Lung (tissue), 12 donors: Measurements from ENCODE around the gene TOB2. TPM values are rescaled to one million over a fixed set of nuclear protein-coding genes. Genes with fewer than 3 reads are reported as not detected.
"Not testable (repeated sequence)": the region's sequence is repeated elsewhere in the genome, so short reads cannot be mapped to it uniquely, and the experiment has no call there.

ENCODE experiments used
- ATAC-seq: fragments of 200-7000 bp; cut with Tn5 transposase; one replicate; pipeline ENCODE4 v1.9.1; 2020; ENCODE audit warnings: moderate number of reproducible peaks; ENCODE audit not compliant: insufficient read depth, low FRiP score
- DNase-seq, 3 donors: peaks; one replicate each; pipeline ENCODE4 v3.0.0-alpha.2; 2013 to 2017
- H3K27ac ChIP-seq, 2 donors: one replicate each; pipeline ENCODE4 v1.5.1; 2013; ENCODE audit warnings: mild to moderate bottlenecking in 2 of 2, moderate library complexity in 2 of 2, control low read depth in 1 of 2, inconsistent platforms in 1 of 2, low read depth in 1 of 2, low read length in 1 of 2
- H3K27me3 ChIP-seq, 3 donors: one replicate each; pipeline ENCODE4 v1.5.1; 2013; ENCODE audit warnings: low read length in 2 of 3; ENCODE audit not compliant: control insufficient read depth in 3 of 3, insufficient read depth in 3 of 3
- H3K36me3 ChIP-seq, 4 donors: one replicate each; pipeline ENCODE4 v1.5.1; 2013; ENCODE audit warnings: low read length in 4 of 4, mild to moderate bottlenecking in 1 of 4, moderate library complexity in 1 of 4; ENCODE audit not compliant: control insufficient read depth in 4 of 4, insufficient read depth in 4 of 4
- H3K4me1 ChIP-seq, 5 donors: one replicate each; pipeline ENCODE4 v1.5.1; 2013; ENCODE audit warnings: low read length in 5 of 5, mild to moderate bottlenecking in 2 of 5, moderate library complexity in 1 of 5; ENCODE audit not compliant: control insufficient read depth in 5 of 5, insufficient read depth in 5 of 5
- H3K4me3 ChIP-seq: one replicate; pipeline ENCODE4 v1.5.1; 2013; ENCODE audit warnings: mild to moderate bottlenecking, control low read depth, moderate library complexity
- H3K9ac ChIP-seq, 2 donors: one replicate each; pipeline ENCODE4 v1.5.1; 2013; ENCODE audit warnings: low read length in 2 of 2, control low read depth in 1 of 2; ENCODE audit not compliant: insufficient read depth in 1 of 2
- H3K9me3 ChIP-seq, 4 donors: one replicate each; pipeline ENCODE4 v1.5.1; 2013; ENCODE audit warnings: low read length in 3 of 4, mild to moderate bottlenecking in 1 of 4, moderate library complexity in 1 of 4; ENCODE audit not compliant: control insufficient read depth in 4 of 4, insufficient read depth in 3 of 4
- CTCF ChIP-seq: IDR thresholded peaks from 2 replicates; pipeline ENCODE4 v1.5.1; 2012; ENCODE audit warnings: mild to moderate bottlenecking; ENCODE audit errors: control extremely low read depth, extremely low read depth
- WGBS, 2 donors: extraction: QIAGEN DNeasy Blood & Tissue Kit; methylation state at CpG; one replicate each; pipeline ENCODE4 v1.1.7; 2013; 5-methylcytosine and 5-hydroxymethylcytosine counted together
- polyA plus RNA-seq, 2 donors: library from polyadenylated mRNA; stranded (reverse); fragments of 200-250 nt; gene quantifications; one replicate each; pipeline ENCODE4 v1.2.1, GENCODE V29; 2013
- total RNA-seq, 2 donors: library from RNA; depleted of rRNA in 1 of 2; stranded (reverse); fragments of >200 nt in 1 of 2; gene quantifications; one replicate each; pipeline ENCODE4 v1.2.1, GENCODE V29; 2014 to 2021
- donor health status: control.
- donor health status: control.
- donor health status: Bipolar disorder and iron deficiency.
- donor health status: healthy.
- donor health status: DM: yes; HTN: yes; CAD: no.

The TOB2 gene
- total and polyA plus RNA-seq, 4 donors = 15.4 to 46.7 (median 23.5) TPM

- Histone ChIP-seq H3K36me3 (peaks cover 34 to 54% (median 40%) of the 10 kb centered on the region in 4 donors), H3K27ac (no peak overlapping the region), H3K9ac (no peak overlapping the region), H3K4me3 (no peak overlapping the region), H3K27me3 (no peaks in the 10 kb centered on the region), H3K4me1 (peaks cover 0 to 8% (median 0%) of the 10 kb centered on the region in 5 donors), H3K9me3 (no peaks in the 10 kb centered on the region)
- 76 to 89% methylated on average over 4 of the region's 4 CpGs for WGBS, 2 donors
- no peak for DNase-seq
- no peak for ATAC-seq
- no peak for TF ChIP-seq CTCF
These were observed 11.0 kb downstream of the TOB2 start for GRCh38 chr22:41435560-41435959.

GRCh38 chr22:41434361-41435003 is 12.1 kb downstream of the TOB2 start:
- H3K27me3 ChIP-seq, H3K4me1 ChIP-seq, H3K9ac ChIP-seq, H3K4me3 ChIP-seq, DNase-seq, ATAC-seq, H3K9me3 ChIP-seq: not testable (repeated sequence)
- Histone ChIP-seq H3K27ac (peak overlapping the region in 1 of 2 donors; percentile 49), H3K36me3 (peaks cover 31 to 56% (median 38%) of the 10 kb centered on the region in 4 donors)
- 82 to 88% methylated on average over 4 to 5 of the region's 5 CpGs for WGBS, 2 donors

- DNase-seq, H3K27ac ChIP-seq, H3K4me1 ChIP-seq, H3K27me3 ChIP-seq, H3K9me3 ChIP-seq, H3K9ac ChIP-seq, H3K4me3 ChIP-seq, ATAC-seq: not testable (repeated sequence)
- 86 to 88% methylated on average over 1 of the region's 1 CpG for WGBS, 2 donors
- peaks cover 27 to 55% (median 33%) of the 10 kb centered on the region in 4 donors for H3K36me3 ChIP-seq
These were observed 13.1 kb downstream of the TOB2 start for GRCh38 chr22:41433480-41433879.

- Histone ChIP-seq H3K9ac (no peak overlapping the region), H3K27ac (no peak overlapping the region), H3K4me3 (no peak overlapping the region), H3K36me3 (peaks cover 20 to 43% (median 25%) of the 10 kb centered on the region in 4 donors), H3K9me3 (no peaks in the 10 kb centered on the region), H3K4me1 (peaks cover 0 to 5% (median 0%) of the 10 kb centered on the region in 5 donors), H3K27me3 (no peaks in the 10 kb centered on the region)
- no peak for TF ChIP-seq CTCF
- DNase-seq (no peak), ATAC-seq (no peak)
- 90 to 91% methylated on average over 6 of the region's 6 CpGs for WGBS, 2 donors
These were observed 14.9 kb downstream of the TOB2 start for GRCh38 chr22:41431656-41432055.
